RWPE1 (cell line): ENCODE measurements around the gene PRSS48.

ENCODE experiments used
- CTCF ChIA-PET: fragments of 350-600 bp; sonication (Branson Sonifier 250); formaldehyde crosslinking; extraction: SDS; loops from one replicate; lab custom pipeline; 2021; lab: Yijun Ruan, JAX
- POLR2A ChIA-PET: fragments of 400-600 bp; formaldehyde crosslinking; extraction: SDS; loops from one replicate; lab custom pipeline; 2020; ENCODE audit warnings: antibody characterized with exemption; ENCODE audit not compliant: low non-redundant PET; lab: Yijun Ruan, JAX
- DNase-seq: peaks from one replicate; pipeline ENCODE4 v3.0.0; 2012; ENCODE audit warnings: low spot score
- H3K27ac ChIP-seq: fragments of 450-650 bp; 2 replicates; pipeline ENCODE4 v1.5.1; 2017
- CTCF ChIP-seq: fragments of 450-650 bp; conservative IDR thresholded peaks from 2 replicates; pipeline ENCODE4 v1.5.1; 2017; ENCODE audit warnings: low read depth, mild to moderate bottlenecking

Gene PRSS48

DNA sequence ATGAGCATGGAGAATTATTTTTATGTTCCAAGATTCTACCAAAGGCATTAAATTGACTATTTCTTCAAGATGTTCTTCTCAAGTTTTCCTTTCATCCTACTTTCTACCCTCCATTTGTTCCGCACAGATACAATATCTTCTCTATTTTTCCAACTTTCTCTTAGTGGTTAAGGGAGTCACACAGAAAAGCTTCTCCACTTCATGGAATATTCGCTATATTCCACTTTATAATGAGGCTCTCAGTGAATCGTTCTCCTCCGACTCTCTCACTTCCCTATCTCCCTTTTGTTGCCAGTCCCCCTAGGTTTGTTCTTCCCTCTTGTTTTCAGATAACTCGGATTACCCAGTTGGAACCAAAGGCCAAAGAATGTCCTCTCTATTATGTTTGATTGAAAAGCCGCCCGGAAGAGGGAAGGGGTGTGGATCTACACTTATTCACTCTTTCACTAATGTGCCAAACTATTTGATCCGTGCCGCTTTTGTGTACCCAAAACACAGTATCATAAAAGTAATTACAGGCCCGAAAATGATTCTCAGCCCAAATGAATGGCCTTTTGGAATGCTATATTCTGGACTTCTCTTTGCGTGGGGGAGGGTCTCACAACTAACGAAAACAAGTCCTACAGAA, 47.3 kb downstream of the PRSS48 start:
- no peak for DNase-seq
- TF ChIP-seq CTCF, result no peak
- ChIA-PET CTCF (interaction anchor here (0.9 kb wide), 1 partner anchor 11 kb away, joined by 4 read pairs; no protein-coding TSS in a partner anchor), POLR2A (interaction anchor here (0.7 kb wide), 1 partner anchor 12 kb away, joined by 3 read pairs; no protein-coding TSS in a partner anchor)
- H3K27ac ChIP-seq, result peak overlapping the region; percentile 93

- ChIA-PET CTCF (interaction anchor here (0.9 kb wide), 1 partner anchor 11 kb away, joined by 4 read pairs; no protein-coding TSS in a partner anchor), POLR2A (interaction anchor here (0.7 kb wide), 1 partner anchor 13 kb away, joined by 3 read pairs; no protein-coding TSS in a partner anchor)
- peak overlapping the region; percentile 93 for H3K27ac ChIP-seq
- peak; percentile 44 for DNase-seq
- TF ChIP-seq CTCF, result no peak
Observed at GRCh38 chr4:151324752-151325110, 47.8 kb downstream of the PRSS48 start.

DNA sequence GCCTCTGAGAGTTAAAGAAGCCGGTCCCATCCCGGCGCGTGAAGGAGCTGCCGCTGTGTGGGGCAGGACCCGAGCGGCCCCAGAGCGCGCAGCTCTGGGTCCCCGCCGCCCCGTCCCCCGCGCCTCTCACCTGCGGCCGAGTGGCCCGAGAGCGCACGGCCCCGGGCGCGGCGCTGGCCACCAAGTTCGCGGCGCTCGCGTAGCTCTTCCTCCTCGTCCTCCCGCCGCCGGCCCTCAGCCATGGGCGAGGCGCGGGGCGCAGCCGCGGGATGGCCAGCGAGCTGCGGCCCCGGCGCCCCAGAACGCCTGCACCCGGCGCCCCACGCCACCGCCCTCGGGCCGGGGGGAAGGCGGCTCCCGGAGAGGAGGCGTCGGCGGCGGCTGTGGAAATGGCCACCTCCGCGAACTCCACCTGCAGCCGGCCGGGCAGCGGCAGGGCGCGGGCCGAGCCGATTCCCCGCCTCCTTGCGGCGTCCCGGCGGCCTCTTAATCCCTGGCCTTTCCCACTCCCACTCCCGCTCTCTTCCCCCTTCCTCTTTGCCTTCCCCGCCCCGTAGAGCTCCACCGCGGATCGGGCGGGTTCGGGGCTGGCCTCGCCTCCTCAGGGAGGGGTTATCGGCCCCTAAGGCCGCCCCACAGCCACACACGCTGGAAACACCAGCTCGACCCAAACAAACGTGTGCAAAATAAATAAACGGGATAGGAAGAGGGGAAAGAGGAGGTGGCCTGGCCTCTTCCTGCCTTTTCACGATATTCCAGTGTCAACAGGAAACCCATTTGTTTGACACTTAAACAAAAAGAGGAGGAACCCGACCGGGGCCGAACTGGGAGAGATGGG, 48.4 kb downstream of the PRSS48 start, which contains the start of gene SH3D19:
TSS of gene SH3D19 (minus strand) at position 495 of the 838 bp plus-strand sequence. CDS start at position 242, 253 bp downstream.
- POLR2A ChIA-PET, result interaction anchor here (0.5 to 1.2 kb wide), 3 partner anchors 13 to 29 kb away, joined by 3 to 7 read pairs (median 3); no protein-coding TSS in a partner anchor
- peak; percentile 60 for DNase-seq
- no peak for TF ChIP-seq CTCF
- peak within 1 kb of the TSS; percentile 93 for H3K27ac ChIP-seq
- CTCF ChIA-PET, result interaction anchor here (0.6 to 0.9 kb wide), 2 partner anchors 10 to 48 kb away, joined by 3 to 4 read pairs; partner anchors contain the start of gene PRSS48

GRCh38 chr4:151325949-151326246, 48.9 kb downstream of the PRSS48 start:
- POLR2A ChIA-PET, result interaction anchor here (1.2 kb wide), 1 partner anchor 29 kb away, joined by 7 read pairs; no protein-coding TSS in a partner anchor
- TF ChIP-seq CTCF, result no peak
- CTCF ChIA-PET, result no interaction called here
- H3K27ac ChIP-seq, result peak overlapping the region; percentile 93
- no peak for DNase-seq

DNA sequence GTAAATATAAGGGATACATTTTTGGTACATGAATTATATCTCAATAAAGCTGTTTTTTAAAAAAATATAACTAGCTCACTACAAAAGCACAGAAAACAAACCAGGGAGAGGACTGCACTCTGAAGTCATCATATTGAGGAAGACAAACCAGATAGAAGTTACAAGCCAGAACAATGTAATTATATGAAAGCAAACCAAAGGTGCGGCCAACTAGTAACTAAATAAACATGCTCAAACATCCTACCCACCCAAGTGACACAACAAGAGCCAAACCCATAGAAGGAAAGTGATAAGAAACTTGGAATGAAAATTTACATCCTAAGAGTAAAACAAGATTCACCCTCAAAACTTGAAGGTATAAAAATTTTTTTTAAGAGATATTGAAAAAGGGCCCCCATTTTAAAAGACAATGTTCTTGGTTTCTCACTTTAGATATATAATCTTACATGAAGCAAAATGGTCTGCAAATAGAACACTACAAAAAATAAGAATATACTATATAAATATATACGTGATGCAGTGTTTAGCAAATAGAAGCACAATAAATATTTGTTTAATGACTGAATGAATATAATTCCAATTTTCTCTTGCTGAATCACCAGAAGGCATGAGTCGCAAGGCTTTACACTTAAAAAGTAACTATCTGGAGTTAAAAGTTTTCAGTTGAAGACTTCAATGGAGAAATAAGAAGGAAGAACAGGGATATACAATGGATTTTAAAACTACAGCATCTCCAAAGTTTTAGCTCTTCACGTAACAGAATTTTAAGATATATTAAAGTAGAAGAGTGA, 52.5 kb downstream of the PRSS48 start:
- H3K27ac ChIP-seq, result no peak overlapping the region
- ChIA-PET CTCF (interaction anchor here (0.6 kb wide), 1 partner anchor 427 kb away, joined by 3 read pairs; no protein-coding TSS in a partner anchor), POLR2A (no interaction called here)
- no peak for DNase-seq
- TF ChIP-seq CTCF, result no peak
